ENCODE measurements around the gene CENPF.
"Not testable (repeated sequence)": the region's sequence is repeated elsewhere in the genome, so short reads cannot be mapped to it uniquely, and the experiment has no call there.

The CENPF gene

GRCh38 chr1:214583824-214584554, 19.0 kb upstream of the CENPF start:
- DNase-seq = no peak

GRCh38 chr1:214584805-214585766, 17.9 kb upstream of the CENPF start:
- DNase-seq = peak; percentile 14

- DNase-seq = no peak
Measured at GRCh38 chr1:214586621-214587020, 16.4 kb upstream of the CENPF start.

GRCh38 chr1:214587165-214587564, 15.8 kb upstream of the CENPF start:
- DNase-seq = no peak

GRCh38 chr1:214588963-214589597, 13.9 kb upstream of the CENPF start:
- DNase-seq = no peak

- DNase-seq = no peak
Measured at GRCh38 chr1:214590696-214591095, 12.3 kb upstream of the CENPF start.

- not testable (repeated sequence) for DNase-seq
Measured at GRCh38 chr1:214591918-214592317, 11.1 kb upstream of the CENPF start.

- DNase-seq = no peak
Measured at GRCh38 chr1:214593158-214593557, 9.8 kb upstream of the CENPF start.

- DNase-seq = no peak
Measured at GRCh38 chr1:214603819-214604252, 841 bp downstream of the CENPF start.

GRCh38 chr1:214604523-214604922, 1.5 kb downstream of the CENPF start:
- no peak for DNase-seq

GRCh38 chr1:214605484-214605883, 2.5 kb downstream of the CENPF start:
- not testable (repeated sequence) for DNase-seq

GRCh38 chr1:214605933-214606925, 3.2 kb downstream of the CENPF start:
- not testable (repeated sequence) for DNase-seq

- DNase-seq = not testable (repeated sequence)
Measured at GRCh38 chr1:214607492-214608215, 4.7 kb downstream of the CENPF start.

- not testable (repeated sequence) for DNase-seq
Measured at GRCh38 chr1:214608216-214608783, 5.3 kb downstream of the CENPF start.

GRCh38 chr1:214608817-214609216, 5.8 kb downstream of the CENPF start:
- not testable (repeated sequence) for DNase-seq

- DNase-seq = no peak
Measured at GRCh38 chr1:214609692-214610091, 6.7 kb downstream of the CENPF start.

- DNase-seq = not testable (repeated sequence)
Measured at GRCh38 chr1:214610136-214610535, 7.1 kb downstream of the CENPF start.

- no peak for DNase-seq
Measured at GRCh38 chr1:214615109-214615508, 12.1 kb downstream of the CENPF start.

GRCh38 chr1:214615871-214616270, 12.9 kb downstream of the CENPF start:
- DNase-seq = no peak

- no peak for DNase-seq
Measured at GRCh38 chr1:214617246-214617645, 14.3 kb downstream of the CENPF start.

- DNase-seq = no peak
Measured at GRCh38 chr1:214617843-214618242, 14.8 kb downstream of the CENPF start.

All from NCI-H2107 (cell line).